Stimulated activated CD4-positive, alpha-beta T cell treated with anti-CD3 and anti-CD28 coated beads, Interleukin-12 subunit alpha, Interleukin-12 subunit beta, amount 100 ng/mL, for 4 hours (primary cell): ENCODE measurements around the gene OFD1.

Experiments
- DNase-seq: peaks from one replicate; pipeline ENCODE4 v3.0.0-alpha.2; 2020

The OFD1 gene

DNA sequence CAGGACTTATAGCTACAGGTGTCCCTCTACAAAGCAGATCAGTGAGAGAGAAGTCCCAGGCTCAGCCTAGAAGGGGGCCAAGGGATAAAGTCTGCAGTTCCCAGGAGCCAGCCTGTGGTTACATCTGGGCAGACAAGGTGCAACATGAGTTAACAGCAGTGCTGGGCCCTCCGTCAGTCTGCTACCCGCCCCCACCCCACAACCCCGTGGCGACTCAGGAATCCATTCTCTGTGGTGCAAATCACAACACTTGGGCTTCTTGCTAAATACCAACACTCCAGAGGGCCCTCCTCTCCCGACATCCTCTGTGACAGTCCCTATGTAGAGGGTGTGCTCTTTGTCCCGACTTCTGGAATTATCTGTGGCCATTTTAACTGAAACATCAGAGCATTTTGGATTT, 68.6 kb downstream of the OFD1 start:
- no peak for DNase-seq

GRCh38 chrX:13805241-13805640, 70.7 kb downstream of the OFD1 start:
- DNase-seq, result no peak

GRCh38 chrX:13808293-13808692, 73.7 kb downstream of the OFD1 start:
- no peak for DNase-seq

GRCh38 chrX:13808865-13809264, 74.3 kb downstream of the OFD1 start:
- DNase-seq, result no peak

DNA sequence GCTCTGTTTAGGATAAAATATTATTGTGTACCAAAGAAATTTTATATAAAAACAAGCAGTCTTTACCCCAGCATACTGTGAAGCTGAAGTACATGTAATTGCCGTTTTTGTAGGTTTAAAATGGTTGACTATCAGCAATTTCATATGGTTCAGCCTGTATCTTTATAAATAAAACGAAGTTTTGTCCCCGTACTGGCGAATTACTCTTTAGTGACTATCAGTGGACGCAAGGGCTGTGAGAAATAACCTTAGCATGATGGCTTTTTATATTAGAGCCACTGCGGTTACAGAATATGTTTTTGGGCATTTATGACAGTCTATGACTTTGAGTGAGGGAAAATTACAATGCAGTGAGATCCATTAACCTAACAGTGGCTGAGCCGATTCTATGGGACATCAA, 81.1 kb downstream of the OFD1 start:
- DNase-seq, result no peak

DNA sequence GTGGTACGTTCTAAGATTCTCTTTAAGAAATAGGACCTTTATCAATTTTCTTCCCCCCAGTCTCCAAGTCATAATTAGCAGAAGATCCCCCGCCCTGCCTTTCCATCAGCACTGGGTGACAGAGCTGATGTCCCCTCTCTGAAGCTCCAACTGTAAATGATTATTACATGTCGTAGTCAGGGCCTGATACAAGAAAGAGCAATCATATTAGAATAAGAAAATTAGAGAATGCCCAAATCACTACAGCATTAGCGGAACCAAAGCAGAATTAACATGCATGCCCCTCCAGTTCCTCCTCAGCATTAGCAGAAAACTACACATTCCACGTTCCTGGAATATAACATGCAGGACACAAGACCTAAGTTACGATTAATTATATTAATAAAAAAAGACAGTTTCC, 81.6 kb downstream of the OFD1 start:
- DNase-seq, result no peak

DNA sequence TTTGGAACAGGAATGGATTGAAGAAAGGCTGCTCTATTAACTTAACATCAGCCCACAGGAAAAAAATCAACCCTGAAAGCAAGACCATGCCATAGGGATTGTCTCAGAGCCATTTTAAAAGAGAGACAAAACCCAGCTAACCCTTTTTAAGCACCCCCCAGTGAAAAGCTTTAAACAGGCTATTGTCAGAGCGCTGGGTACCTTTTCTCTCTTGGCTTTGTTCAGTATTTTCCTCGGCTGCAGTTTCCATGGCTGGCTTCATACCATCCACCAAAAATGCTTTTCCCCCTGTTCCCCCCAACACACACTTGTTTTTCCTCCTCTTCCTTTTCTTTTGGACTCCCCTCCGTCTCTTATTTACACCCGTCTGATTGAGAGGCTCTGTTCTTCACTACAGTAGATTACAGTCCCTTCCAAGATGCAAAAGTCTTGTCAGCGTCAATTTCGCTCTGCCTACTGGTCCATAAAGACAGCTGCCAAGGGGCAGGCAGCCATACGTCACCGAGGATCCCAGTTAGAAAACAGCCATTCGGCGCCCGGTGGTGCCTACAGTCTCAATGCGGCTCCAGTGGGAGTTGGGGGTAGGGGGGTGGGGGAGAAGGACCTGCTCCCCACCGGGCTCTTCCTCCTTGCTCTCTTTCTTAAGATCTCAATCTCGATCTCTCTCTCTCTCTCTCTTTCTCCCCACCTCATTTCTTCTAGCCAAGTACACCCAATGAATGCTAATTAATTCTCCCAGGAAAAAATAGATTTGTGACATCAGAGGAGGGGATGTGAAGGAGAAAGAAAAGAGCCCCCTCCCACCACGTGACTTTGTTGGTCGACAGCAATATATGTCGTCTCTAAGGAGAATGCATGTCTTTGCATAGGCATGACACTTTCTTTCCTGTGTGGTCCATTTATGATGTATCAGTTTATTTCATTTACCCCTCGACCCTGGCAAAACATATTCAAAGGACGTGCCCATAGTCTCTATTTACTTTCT, 82.4 kb downstream of the OFD1 start, which contains the start of gene GPM6B:
GPM6B (minus strand) TSS at position 451 of the 985 bp plus-strand sequence; CDS start at position 262, 189 bp downstream.
- DNase-seq, result no peak
